ENCODE results near the gene TP53I13.
A peak's percentile ranks its signal among the peaks of the same experiment; 100 is the strongest.

TP53I13 gene

DNA sequence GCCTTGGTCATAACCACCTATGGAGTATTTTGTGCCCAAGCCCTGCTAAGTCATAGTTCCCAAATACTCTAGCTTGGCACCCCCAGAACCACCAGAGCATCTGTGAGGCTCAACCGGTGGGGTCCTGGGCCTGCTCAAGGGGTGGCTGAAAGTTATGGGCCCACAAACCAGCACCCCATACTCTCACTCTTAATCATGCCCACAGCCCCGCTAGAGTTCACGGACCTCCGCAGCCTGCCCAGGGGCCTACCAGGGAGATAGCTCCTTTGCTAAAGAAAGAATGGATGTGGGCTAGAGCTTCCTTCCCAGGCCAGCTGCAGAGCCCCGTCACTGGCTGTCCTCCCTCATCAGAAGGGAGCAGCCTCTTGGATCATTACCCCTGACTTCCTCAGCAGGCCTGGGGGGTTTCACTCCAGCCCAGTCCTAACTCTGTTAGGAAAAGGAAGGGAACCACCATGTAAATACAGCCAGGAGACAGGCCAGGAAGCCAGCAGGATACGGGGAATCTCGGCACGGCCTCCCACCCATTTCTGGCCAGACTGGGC is 19.6 kb downstream of the TP53I13 start:
- Histone ChIP-seq H3K27me3 (ENCODE audit: insufficient read depth, low read length) (no peaks in the 10 kb centered on the region), H3K27ac (ENCODE audit: low read depth, low read length, poor library complexity, severe bottlenecking) (peak overlapping the region; percentile 25), H3F3A (ENCODE audit: insufficient read depth, low read length) (no peaks in the 10 kb centered on the region), H2AFZ (ENCODE audit: low read length) (no peak overlapping the region), H3K4me1 (ENCODE audit: insufficient read depth, low read length, severe bottlenecking) (peaks cover 80% of the 10 kb centered on the region), H3K9me2 (ENCODE audit: low read depth, low read length) (no peaks in the 10 kb centered on the region), H4K20me1 (ENCODE audit: insufficient read depth, low read length) (no peaks in the 10 kb centered on the region), H3K79me2 (ENCODE audit: insufficient read depth, low read length) (peaks cover 9% of the 10 kb centered on the region; the same call in 1 of the 2 replicates), H3K36me3 (ENCODE audit: insufficient read depth, low read length) (peaks cover 9% of the 10 kb centered on the region), H3K4me3 (ENCODE audit: low read depth, low read length, poor library complexity, severe bottlenecking) (peak overlapping the region; percentile 94), H3K4me2 (ENCODE audit: low read length) (peak overlapping the region; percentile 94), H3K9ac (ENCODE audit: low read length) (peak overlapping the region; percentile 88), H3K9me3 (ENCODE audit: low read length) (no peaks in the 10 kb centered on the region)
- TF ChIP-seq, protein P1, sequence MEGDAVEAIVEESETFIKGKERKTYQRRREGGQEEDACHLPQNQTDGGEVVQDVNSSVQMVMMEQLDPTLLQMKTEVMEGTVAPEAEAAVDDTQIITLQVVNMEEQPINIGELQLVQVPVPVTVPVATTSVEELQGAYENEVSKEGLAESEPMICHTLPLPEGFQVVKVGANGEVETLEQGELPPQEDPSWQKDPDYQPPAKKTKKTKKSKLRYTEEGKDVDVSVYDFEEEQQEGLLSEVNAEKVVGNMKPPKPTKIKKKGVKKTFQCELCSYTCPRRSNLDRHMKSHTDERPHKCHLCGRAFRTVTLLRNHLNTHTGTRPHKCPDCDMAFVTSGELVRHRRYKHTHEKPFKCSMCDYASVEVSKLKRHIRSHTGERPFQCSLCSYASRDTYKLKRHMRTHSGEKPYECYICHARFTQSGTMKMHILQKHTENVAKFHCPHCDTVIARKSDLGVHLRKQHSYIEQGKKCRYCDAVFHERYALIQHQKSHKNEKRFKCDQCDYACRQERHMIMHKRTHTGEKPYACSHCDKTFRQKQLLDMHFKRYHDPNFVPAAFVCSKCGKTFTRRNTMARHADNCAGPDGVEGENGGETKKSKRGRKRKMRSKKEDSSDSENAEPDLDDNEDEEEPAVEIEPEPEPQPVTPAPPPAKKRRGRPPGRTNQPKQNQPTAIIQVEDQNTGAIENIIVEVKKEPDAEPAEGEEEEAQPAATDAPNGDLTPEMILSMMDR (IDR thresholded peaks at IDR 0.05; ENCODE audit: low read length), result no peak
- TF ChIP-seq EZH2 (IDR thresholded peaks at IDR 0.05; ENCODE audit: borderline replicate concordance, low read length), result no peak

DNA sequence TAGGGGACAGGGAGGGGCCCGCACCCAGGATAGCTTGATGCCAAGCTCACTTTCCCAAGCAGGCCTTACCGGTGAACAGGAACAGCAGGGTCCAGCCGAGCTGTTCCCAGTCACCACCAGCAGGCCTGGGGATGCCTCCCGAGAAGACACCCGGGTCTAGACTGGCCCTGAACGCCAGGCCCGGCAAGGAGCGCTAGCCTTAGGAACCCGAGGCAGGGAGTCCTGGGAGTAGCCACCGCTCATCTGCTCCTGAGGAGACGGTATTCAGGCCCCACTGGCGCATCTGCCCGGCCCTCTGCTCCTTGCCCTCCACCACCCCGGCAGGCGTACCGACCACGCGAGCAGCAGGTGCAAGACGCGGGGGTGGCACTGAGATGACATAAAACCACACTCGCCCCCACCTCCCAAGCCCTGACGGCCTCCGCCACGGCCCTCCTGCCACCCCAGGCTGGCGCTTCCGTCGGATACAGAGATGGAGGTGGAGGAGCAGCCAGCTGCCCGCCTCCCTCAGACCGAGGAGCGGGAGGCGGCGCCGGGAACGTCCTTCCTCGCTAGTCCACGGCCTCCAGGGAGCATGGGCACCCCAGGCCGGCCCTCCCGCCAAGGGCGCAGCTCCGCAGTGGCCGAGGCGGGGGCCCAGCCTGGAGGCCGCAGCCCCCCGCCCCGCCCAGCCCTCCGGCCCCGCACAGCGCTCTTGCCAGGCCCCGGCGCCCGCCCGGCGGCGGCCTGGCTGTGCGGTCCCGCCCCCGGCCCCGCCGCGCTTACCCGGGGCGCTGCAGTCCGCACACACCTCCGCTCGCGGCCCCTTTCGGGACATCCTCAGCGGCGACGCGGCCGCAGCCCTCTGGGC is 20.3 kb downstream of the TP53I13 start:
- H3K27ac ChIP-seq (ENCODE audit: low read depth, low read length, poor library complexity, severe bottlenecking), result peak overlapping the region; percentile 25
- H2AFZ ChIP-seq (ENCODE audit: low read length), result no peak overlapping the region
- H3K4me1 ChIP-seq (ENCODE audit: insufficient read depth, low read length, severe bottlenecking), result peaks cover 83% of the 10 kb centered on the region
- H3K4me2 ChIP-seq (ENCODE audit: low read length), result peak overlapping the region; percentile 94
- H3K4me3 ChIP-seq (ENCODE audit: low read depth, low read length, poor library complexity, severe bottlenecking), result peak overlapping the region; percentile 94
- H4K20me1 ChIP-seq (ENCODE audit: insufficient read depth, low read length), result no peaks in the 10 kb centered on the region
- H3K27me3 ChIP-seq (ENCODE audit: insufficient read depth, low read length), result no peaks in the 10 kb centered on the region
- peak overlapping the region; percentile 88 for H3K9ac ChIP-seq (ENCODE audit: low read length)
- H3K9me2 ChIP-seq (ENCODE audit: low read depth, low read length), result no peaks in the 10 kb centered on the region
- H3K79me2 ChIP-seq (ENCODE audit: insufficient read depth, low read length), result peaks cover 9% of the 10 kb centered on the region; the same call in 1 of the 2 replicates
- 0 out of 2 replicates have a peak, but pooled peaks cover 2% of the 10 kb centered on the region for H3K36me3 ChIP-seq (ENCODE audit: insufficient read depth, low read length)
- no peak for TF ChIP-seq EZH2 (IDR thresholded peaks at IDR 0.05; ENCODE audit: borderline replicate concordance, low read length)
- TF ChIP-seq, protein P1 (IDR thresholded peaks at IDR 0.05; ENCODE audit: low read length), result no peak
- no peaks in the 10 kb centered on the region for H3F3A ChIP-seq (ENCODE audit: insufficient read depth, low read length)
- no peaks in the 10 kb centered on the region for H3K9me3 ChIP-seq (ENCODE audit: low read length)

DNA sequence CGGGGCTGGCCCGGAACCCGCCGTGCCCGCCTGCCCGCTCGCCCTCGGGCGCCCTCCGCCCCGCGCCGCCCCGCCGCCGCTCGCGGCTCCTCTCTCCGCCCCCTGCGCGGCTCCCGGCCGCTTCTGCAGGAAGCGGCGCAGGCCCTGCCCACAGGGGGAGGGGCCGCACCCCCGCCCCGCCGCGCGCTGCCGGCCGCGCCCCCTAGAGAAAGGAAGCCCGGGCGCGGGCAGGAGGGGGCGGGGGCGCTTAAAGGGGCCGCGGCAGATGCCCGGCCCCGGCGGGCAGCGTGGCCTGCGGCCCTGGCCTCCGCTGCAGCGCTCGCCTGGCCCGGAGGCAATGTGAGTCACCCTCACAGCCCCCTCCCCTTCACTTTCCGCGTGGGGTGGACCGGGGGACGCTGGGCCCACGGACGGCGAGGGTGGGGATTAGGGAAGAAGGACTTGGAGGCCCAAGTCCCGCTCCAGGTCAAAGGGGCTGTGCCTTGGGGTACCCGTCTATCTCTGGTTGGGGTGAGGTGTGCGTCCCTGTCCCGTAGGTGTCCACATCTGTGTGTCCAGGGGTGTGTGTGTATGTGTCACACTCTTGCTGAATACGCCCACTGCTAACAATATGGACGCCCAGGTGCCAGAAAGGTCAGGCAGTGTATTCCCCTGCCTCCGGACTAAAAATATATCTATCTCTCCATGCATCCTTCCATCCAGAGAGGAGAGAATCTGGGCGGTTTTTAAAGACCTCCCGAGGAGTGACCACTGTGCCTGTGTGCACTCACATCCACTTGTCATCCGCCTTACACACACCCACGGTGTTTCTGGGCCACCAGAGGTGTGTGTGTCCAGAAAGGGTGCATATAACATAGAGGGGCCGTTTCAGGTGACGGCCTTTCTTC is 21.3 kb downstream of the TP53I13 start, which contains the start of gene GIT1:
Gene GIT1, minus strand, starts transcription at position 125 of the 887 bp plus-strand sequence. CDS start 270 bp downstream, outside the sequence.
- Histone ChIP-seq H3K9ac (ENCODE audit: low read length) (peak within 1 kb of the TSS; percentile 93), H2AFZ (ENCODE audit: low read length) (peak within 1 kb of the TSS; percentile 29; the same call in 1 of the 2 replicates), H3F3A (ENCODE audit: insufficient read depth, low read length) (no peaks in the 10 kb centered on the region), H3K4me2 (ENCODE audit: low read length) (peak within 1 kb of the TSS; percentile 99), H3K27me3 (ENCODE audit: insufficient read depth, low read length) (no peaks in the 10 kb centered on the region), H3K9me3 (ENCODE audit: low read length) (no peaks in the 10 kb centered on the region), H3K4me3 (ENCODE audit: low read depth, low read length, poor library complexity, severe bottlenecking) (peak within 1 kb of the TSS; percentile 94), H3K27ac (ENCODE audit: low read depth, low read length, poor library complexity, severe bottlenecking) (peak within 1 kb of the TSS; percentile 87), H3K36me3 (ENCODE audit: insufficient read depth, low read length) (no peaks in the 10 kb centered on the region), H3K9me2 (ENCODE audit: low read depth, low read length) (no peaks in the 10 kb centered on the region), H3K4me1 (ENCODE audit: insufficient read depth, low read length, severe bottlenecking) (peaks cover 80% of the 10 kb centered on the region), H3K79me2 (ENCODE audit: insufficient read depth, low read length) (peaks cover 9% of the 10 kb centered on the region; the same call in 1 of the 2 replicates), H4K20me1 (ENCODE audit: insufficient read depth, low read length) (no peaks in the 10 kb centered on the region)
- no peak for TF ChIP-seq EZH2 (IDR thresholded peaks at IDR 0.05; ENCODE audit: borderline replicate concordance, low read length)
- TF ChIP-seq, protein P1 (IDR thresholded peaks at IDR 0.05; ENCODE audit: low read length), result no peak

Data from OCI-LY1 (cell line).